HG03439 (cell line): ENCODE measurements around the gene N4BP2.

Source experiments
- ATAC-seq: cut with Tn5 transposase; IDR thresholded peaks from one replicate; pipeline ENCODE4 v1.9.1; 2021; ENCODE audit warnings: mild to moderate bottlenecking, moderate library complexity; ENCODE audit not compliant: unreplicated experiment

N4BP2 gene

DNA sequence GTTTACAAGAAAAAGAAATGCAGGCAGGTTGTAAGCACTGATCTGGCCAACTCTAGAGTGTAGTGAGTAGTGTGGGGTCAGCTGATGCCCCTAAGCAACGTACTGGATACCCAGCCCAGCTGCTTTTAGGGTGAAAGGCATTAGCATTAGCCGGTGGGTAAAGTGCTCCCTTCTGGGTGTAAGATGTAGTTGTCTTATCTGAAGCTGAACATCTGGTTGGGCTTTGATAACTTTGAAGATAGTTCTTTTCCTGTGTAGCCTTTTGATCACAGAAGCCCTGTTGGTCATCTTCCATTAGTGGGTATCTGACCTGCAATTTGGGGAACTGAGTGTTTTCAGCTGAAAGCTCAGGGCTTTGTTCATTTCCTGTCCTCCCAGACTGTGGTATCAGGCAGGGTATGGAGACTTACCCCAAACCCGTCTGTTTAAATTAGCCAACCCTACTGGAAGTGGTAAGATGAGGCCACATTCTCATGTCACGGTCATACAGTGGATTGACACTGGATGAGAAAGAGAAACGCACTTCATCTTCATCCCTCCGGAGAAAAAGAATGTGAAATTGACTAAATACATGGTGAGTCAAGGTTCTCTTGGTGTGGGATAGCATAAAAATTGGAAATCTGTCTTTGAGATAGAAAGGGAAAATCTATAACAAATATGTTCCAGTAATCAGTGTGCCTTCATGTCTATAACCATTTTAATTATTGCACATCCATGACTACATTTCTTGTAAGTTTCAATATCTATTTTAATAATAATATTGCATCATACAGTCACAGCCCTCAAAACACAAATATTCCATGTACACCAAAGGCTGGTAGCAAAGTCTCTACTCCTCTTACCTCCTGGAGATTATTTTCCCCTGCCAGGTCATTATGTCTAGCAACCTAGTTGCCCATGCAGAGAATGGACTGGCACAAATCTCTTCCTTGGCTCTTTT, 148.9 kb downstream of the N4BP2 start:
- peak; percentile 43 for ATAC-seq

DNA sequence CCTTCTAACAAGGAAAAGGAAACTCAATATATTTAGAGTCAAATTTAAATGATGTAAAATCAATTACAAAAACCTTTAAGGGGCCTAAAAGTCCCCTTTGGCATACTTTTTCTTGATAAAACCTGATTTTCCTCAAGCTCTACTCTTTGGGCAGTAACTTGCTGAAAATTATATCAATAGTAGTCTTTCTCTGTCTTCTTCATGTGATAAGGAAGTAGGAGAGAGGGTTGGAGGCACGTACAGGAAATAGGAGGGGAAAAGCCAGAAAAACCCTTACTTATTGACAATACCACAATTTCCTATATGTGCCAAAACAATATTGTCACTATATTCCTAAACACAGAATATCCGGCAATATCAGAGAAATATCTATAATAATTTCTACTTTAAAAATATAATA, 149.8 kb downstream of the N4BP2 start:
- ATAC-seq = no peak
